Dedifferentiated amniotic fluid mesenchymal stem cell (primary cell): ENCODE measurements around the gene PALD1.
"Not testable (repeated sequence)": the region's sequence is repeated elsewhere in the genome, so short reads cannot be mapped to it uniquely, and the experiment has no call there.

Source experiments
- DNase-seq: peaks from one replicate; pipeline ENCODE4 v3.0.0-alpha.2; 2016; ENCODE audit errors: extremely low spot score

PALD1 gene

GRCh38 chr10:70481831-70482530 lies 3.4 kb downstream of the PALD1 start:
- no peak for DNase-seq

GRCh38 chr10:70482982-70483760 lies 4.6 kb downstream of the PALD1 start:
- no peak for DNase-seq

- DNase-seq, result not testable (repeated sequence)
Measured at GRCh38 chr10:70483872-70484271, 5.3 kb downstream of the PALD1 start.

DNA sequence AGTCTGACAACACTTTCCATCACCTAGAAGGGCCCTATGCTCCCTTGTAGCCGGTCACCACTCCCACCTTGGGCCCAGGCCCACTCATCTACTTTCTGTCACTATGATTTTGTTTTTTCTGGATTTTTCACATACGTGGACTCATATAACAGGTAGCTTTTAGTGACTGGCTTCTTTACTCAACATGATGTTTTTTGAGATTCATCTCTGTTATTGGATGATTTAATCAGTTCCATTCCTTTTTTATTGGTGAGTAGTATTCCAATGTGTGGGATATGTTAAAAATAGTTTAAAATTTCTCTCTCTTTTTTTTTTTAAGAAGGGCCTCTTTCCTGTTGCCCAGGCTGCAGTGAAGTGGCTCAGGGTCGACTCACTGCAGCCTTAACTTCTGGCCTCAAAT lies 9.3 kb downstream of the PALD1 start:
- no peak for DNase-seq

- DNase-seq, result no peak
Measured at GRCh38 chr10:70490142-70490541, 11.6 kb downstream of the PALD1 start.

DNA sequence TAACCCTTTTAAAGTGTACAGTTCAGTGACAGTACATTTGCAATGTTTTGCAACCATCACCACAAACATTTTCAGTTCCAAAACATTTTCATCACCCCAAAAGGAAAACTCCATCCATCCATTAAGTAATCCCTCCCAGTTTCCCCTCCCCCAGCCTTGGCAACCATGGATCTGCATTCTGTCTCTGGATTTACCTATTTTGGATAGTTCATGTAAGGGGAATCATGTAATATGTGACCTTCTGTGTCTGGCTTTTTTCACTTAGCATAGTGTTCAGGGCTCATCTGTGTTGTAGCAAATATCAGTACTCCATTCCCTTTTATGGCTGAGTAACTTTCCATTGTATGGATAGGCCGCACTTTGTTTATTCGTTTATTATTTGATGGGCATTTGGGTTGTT lies 13.0 kb downstream of the PALD1 start:
- no peak for DNase-seq

GRCh38 chr10:70492786-70493659 lies 14.5 kb downstream of the PALD1 start:
- DNase-seq, result no peak

DNA sequence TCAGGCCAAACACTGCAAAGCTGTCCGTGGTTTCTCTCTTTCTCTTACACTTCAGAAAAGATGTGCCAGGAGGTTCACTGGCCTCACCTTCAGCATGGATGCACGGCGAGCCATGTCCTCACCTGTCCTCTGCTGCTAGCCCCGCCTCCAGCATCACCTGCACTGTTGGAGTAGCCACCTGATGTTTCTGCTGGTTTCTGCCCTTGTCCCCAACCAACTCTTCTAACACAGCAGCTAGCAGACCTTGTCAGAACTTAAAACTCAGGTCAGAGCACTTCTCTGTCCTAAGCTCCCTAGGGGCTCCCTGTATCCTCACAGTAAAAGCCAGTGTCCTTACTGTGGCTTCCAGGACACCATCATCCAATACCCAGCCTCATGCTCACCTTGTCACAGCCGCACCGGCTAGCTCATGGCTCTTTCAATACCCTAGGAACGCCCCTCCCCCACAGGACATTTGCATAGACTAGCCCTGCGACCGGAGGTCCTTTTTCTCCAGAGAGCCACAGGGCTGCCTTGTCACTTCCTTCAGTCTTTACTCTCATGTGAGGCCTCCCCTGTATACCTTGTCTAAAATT lies 15.2 kb downstream of the PALD1 start:
- no peak for DNase-seq

GRCh38 chr10:70494536-70494935 lies 16.0 kb downstream of the PALD1 start:
- DNase-seq, result no peak

DNA sequence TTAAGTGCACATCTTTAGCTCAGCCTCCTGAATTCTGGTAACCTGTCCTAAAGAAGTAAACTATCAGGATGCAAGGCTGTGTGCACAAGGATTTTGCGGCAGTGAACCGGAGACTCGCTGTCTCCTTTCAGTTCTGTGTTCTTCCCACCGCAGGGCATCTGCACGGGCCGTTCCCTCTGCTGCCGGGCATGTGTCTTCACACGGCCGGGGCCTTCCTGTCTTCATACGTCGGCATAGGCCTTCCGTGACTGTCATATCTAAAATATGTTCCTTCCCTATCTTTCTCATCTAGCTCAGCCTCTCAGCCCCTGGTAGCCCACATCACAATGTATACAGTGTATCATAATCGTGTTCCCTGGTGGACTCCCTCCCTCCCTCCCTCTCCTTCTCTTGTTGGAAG lies 16.4 kb downstream of the PALD1 start:
- no peak for DNase-seq

- no peak for DNase-seq
Measured at GRCh38 chr10:70495691-70496261, 17.2 kb downstream of the PALD1 start.

DNA sequence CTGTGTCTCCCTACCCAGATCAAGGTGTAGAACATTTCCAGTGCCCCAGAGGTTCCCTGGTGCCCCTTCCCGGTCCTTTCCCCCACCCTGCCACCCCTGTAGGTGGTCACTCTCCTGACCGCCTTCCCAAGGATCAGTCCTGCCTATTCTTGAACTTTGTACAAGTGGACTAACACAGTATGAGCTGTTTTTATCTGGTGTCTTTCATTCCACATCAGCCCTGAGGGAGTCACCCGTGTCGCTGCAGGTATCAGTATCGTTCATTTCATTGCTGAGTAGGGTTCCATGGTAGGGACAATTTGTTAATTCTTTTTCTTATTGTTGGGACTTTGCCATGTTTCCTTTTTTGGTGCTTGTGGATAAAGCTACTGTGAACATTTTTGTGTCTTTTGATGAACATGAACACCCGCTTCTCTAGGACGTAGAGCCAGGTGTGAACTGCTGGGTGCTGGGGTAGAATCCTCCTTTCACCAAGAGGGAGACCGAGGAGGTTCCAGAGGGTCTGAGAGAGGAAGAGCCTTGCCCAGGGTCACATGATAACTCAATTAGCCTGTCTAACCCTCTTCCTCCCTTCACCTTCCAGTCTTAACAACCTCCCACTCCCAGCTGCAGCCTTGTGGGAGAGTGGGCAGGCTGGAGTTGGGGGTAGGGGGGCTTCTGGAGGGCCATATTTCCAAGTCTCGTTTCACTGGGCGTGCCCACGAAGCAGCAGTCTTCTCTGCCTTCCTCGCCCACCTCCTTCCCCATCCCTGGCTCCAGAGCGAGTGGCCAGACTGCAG lies 18.0 kb downstream of the PALD1 start:
- DNase-seq, result no peak

GRCh38 chr10:70497120-70497545 lies 18.6 kb downstream of the PALD1 start:
- DNase-seq, result no peak

DNA sequence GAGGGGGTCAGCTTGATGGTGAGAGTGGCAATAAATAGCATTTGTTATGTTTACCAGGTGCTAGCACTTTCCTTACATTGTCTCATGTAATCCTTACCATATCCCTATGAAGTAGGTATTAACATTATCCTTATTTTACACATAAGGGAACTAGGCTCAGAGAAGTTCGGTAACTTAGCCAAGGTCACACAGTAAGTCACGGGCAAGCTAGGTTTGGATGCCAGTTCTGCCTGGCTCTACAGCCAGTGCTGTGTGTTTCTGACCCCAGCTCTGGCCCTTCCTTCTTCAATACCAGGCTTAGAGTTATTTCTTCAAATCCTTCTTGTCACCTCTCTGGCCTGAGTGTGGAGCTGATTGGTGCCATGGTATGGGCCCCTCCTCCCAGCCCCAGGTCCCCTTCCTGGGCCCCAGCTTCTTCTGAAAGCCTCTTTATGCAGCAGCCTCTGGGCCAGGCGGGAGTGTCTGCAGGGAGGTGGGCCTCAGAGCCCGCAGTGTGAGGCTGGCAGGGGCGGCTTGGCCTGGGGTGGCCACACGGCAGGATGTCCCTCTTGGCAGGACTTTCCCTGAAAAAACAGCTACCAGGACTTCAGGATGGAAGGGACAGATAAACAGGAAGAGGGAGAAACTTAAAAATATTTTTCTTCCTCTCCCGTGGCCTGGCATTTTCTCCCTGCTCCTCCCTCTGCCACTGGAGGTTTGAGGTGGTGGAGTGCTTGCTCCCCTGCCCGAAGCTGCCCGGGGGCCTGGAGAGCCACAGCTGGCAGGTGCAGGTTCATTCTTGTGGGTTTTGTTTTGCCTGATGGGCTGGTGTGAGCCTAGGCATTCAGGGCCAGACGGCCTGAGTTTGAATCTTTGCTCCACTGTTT lies 20.6 kb downstream of the PALD1 start:
- no peak for DNase-seq

DNA sequence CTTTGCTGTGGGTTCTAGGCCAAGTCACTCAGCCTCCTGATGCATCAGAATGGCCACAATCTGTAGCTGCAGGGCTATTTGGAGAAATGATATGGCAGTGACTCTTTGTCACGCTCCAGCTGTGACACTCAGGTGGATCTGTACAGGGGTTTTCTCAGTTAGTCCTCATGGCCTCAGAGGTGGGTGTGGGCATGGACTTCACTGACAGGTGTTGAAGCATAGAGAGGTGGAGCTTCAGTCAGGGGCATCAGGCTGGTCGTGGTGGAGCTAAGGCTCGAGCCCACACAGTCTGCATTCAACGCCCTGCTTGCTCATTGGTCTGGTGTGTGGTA lies 21.2 kb downstream of the PALD1 start:
- no peak for DNase-seq

GRCh38 chr10:70500368-70500767 lies 21.8 kb downstream of the PALD1 start:
- no peak for DNase-seq

DNA sequence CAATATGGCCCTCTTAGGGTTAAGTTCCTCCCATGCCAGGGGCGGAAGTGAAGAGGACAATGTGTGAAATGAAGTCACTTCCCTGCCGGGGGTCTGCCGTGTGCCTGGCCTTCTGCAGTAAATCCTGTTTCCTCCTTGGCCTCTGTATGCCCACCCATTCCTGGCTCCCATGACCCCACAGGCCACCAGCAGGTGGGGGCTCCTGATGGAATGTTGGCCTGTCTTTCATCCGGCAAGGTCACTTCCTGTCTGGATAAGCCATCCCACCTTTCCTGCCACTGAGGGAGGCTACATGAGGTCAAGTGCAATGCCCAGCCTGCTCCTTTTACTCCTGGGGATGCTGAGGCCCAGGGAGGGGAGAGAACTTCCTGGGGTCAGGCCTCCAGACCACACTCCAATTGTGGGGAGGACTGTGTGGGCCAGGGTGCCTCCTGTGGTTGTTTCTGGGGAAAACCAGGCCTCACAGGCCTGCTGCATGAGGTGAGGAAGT lies 22.3 kb downstream of the PALD1 start:
- no peak for DNase-seq

DNA sequence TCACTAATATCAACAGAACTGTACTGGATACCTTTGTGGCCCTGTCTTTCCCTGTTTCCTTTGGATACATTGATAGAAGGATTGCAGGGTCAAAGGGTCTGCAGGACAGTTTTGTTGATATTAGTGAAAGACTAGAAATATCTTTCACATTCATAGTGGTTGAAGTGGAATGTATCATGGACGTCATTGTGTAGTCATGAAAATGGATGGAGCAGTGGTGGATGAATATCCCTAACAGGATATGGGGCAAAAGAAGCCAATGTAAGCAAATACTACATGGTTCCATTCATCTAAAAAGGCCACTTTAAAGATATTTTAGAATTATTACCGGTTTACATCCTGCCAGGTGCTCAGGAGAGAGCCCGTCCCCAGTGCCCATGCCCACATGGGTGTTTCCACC lies 23.8 kb downstream of the PALD1 start:
- DNase-seq, result no peak

DNA sequence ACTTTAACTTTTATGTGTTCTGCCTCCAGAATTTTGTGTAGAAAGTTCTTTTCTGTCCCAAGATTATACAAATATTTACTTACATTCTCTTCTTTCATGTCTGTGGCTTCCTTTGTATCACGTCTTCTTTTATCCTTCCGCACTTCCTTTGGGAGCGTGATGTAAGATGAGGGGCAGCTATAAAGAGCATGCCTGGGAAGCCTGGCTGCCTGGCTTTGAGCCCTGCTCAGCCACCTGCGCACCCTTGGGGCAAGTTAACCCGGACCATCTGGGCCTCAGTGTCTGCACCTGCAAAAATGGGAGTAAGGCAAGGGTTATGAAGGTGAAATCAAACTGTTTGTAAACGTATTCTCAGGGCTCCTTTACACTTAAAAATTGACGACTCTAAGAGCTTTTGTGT lies 25.2 kb downstream of the PALD1 start:
- DNase-seq, result no peak
